HepG2 (cell line): Measurements from ENCODE around the gene FBH1. TPM values are rescaled to one million over a fixed set of nuclear protein-coding genes. Genes with fewer than 3 reads are reported as not detected.

Source experiments
- ATAC-seq: fragments of 200-7000 bp; cut with Tn5 transposase; 3 replicates; pipeline ENCODE4 v1.9.1; 2020; ENCODE audit warnings: mild to moderate bottlenecking, moderate library complexity
- BruUV-seq: library from RNA; stranded (reverse); fragments of 400-500 nt; replicated peaks from 2 replicates; lab custom pipeline; 2021; lab: Mats Ljungman, UMichigan
- CTCF ChIA-PET: fragments of 300-600 bp; formaldehyde crosslinking; extraction: SDS; loops from one replicate; lab custom pipeline; 2021; ENCODE audit warnings: low total read pairs, inconsistent platforms, low intra/inter-chr PET ratio; lab: Yijun Ruan, JAX
- POLR2A ChIA-PET: fragments of 350-600 bp; sonication (Branson Sonifier 250); formaldehyde crosslinking; loops from one replicate; lab custom pipeline; 2020; ENCODE audit warnings: antibody characterized with exemption, inconsistent platforms; lab: Yijun Ruan, JAX
- DNase-seq: peaks from one replicate; pipeline ENCODE4 v3.0.0-alpha.2; 2015; ENCODE audit warnings: low spot score
- FAIRE-seq: peaks from 3 replicates; lab custom pipeline; 2011; peaks lifted over from hg19 to GRCh38; lab: Jason Lieb, UNC
- H2AFZ ChIP-seq: one replicate; pipeline ENCODE4 v1.6.1; 2011; ENCODE audit warnings: low read length, inconsistent platforms
- H3K27ac ChIP-seq: fragments of 300-600 bp; 3 replicates; pipeline ENCODE4 v1.8.0; 2011; ENCODE audit warnings: mixed run types, mild to moderate bottlenecking, mixed read lengths, low read length, inconsistent platforms; ENCODE audit not compliant: insufficient read depth; ENCODE audit errors: extremely low read length
- H3K27me3 ChIP-seq, 2 experiments: fragments of 200-600 bp in 1 of 2; 2 replicates in 1 of 2; 3 replicates in 1 of 2; pipeline versions ENCODE4 v1.6.0 to v1.8.0; 2011; ENCODE audit warnings: low read length in 2 of 2, mild to moderate bottlenecking in 2 of 2, moderate library complexity in 2 of 2, inconsistent platforms in 1 of 2; ENCODE audit not compliant: insufficient read depth in 2 of 2, control insufficient read depth in 1 of 2
- H3K36me3 ChIP-seq, 2 experiments: fragments of 200-600 bp in 1 of 2; replicated peaks in 1 of 2; 2 replicates in 1 of 2; 3 replicates in 1 of 2; pipeline versions ENCODE4 v1.5.1 to v1.8.0; 2011; ENCODE audit warnings: low read length in 2 of 2, inconsistent platforms in 1 of 2; ENCODE audit not compliant: insufficient read depth in 2 of 2, control insufficient read depth in 1 of 2
- H3K4me1 ChIP-seq: 2 replicates; pipeline ENCODE4 v1.5.1; 2012; ENCODE audit warnings: low read length, inconsistent platforms; ENCODE audit not compliant: insufficient read depth
- H3K4me2 ChIP-seq: 2 replicates; pipeline ENCODE4 v1.6.0; 2011; ENCODE audit warnings: low read depth, low read length, inconsistent platforms
- H3K4me3 ChIP-seq, 3 experiments: fragments of 200-600 bp in 1 of 3; sonication (generic), shearing (Covaris generic) in 1 of 3; replicated peaks in 1 of 3; 2 replicates each; pipeline ENCODE4 v1.5.1; 2011 to 2016; ENCODE audit warnings: low read length in 3 of 3, inconsistent platforms in 2 of 3, low read depth in 2 of 3, mild to moderate bottlenecking in 2 of 3, control low read depth in 1 of 3, mixed read lengths in 1 of 3; ENCODE audit not compliant: insufficient read depth in 1 of 3
- H3K79me2 ChIP-seq: one replicate; pipeline ENCODE4 v1.6.1; 2011; ENCODE audit warnings: low read length, inconsistent platforms; ENCODE audit not compliant: insufficient read depth
- H3K9ac ChIP-seq: 2 replicates; pipeline ENCODE4 v1.6.0; 2011; ENCODE audit warnings: mild to moderate bottlenecking, low read depth, low read length, inconsistent platforms; ENCODE audit not compliant: insufficient read depth
- H3K9me3 ChIP-seq: 2 replicates; pipeline ENCODE4 v1.5.1; 2012; ENCODE audit warnings: mild to moderate bottlenecking, low read length
- H4K20me1 ChIP-seq: 2 replicates; pipeline ENCODE4 v1.6.0; 2011; ENCODE audit warnings: inconsistent platforms, mild to moderate bottlenecking, low read length, moderate library complexity; ENCODE audit not compliant: insufficient read depth
- FOXO1 ChIP-seq: sonication (generic); formaldehyde crosslinking; IDR thresholded peaks from 2 replicates; pipeline ENCODE4 v1.4.0; 2020; ENCODE audit warnings: missing genetic modification reagents
- HCFC1 ChIP-seq: fragments of 150-350 bp; IDR thresholded peaks from 2 replicates; pipeline ENCODE4 v1.6.1; 2014; ENCODE audit warnings: low read depth, low read length
- MYC ChIP-seq: sonication (generic); formaldehyde crosslinking; IDR thresholded peaks from 2 replicates; pipeline ENCODE4 v1.9.0; 2021; ENCODE audit warnings: missing genetic modification reagents, borderline replicate concordance
- NKX3-1 ChIP-seq: sonication (generic); formaldehyde crosslinking; IDR thresholded peaks from 2 replicates; pipeline ENCODE4 v1.5.0; 2020; ENCODE audit warnings: missing genetic modification reagents
- ZNF607 ChIP-seq: sonication (generic); formaldehyde crosslinking; IDR thresholded peaks from 2 replicates; pipeline ENCODE4 v1.5.1; 2020; ENCODE audit warnings: missing genetic modification reagents, mild to moderate bottlenecking, borderline replicate concordance
- ZNF614 ChIP-seq: IDR thresholded peaks from 2 replicates; pipeline ENCODE4 v1.6.1; 2018; ENCODE audit warnings: missing biosample characterization, missing genetic modification reagents, inconsistent platforms, borderline replicate concordance
- ZNF724P ChIP-seq: sonication (generic); formaldehyde crosslinking; IDR thresholded peaks from 2 replicates; pipeline ENCODE4 v1.8.0; 2022; ENCODE audit warnings: missing genetic modification reagents, borderline replicate concordance
- WGBS: methylation state at CpG from one replicate; pipeline ENCODE4 v1.1.6; 2017; ENCODE audit warnings: low lambda C conversion rate; 5-methylcytosine and 5-hydroxymethylcytosine counted together
- in situ Hi-C: cut with HindIII; loops from 2 replicates; pipeline ENCODE4 v1.10.0; 2017; ENCODE audit warnings: low pct_unique_long_range_greater_than_20kb; ENCODE audit not compliant: extremely low pct_ligation_motif_present
- intact Hi-C: fragments of 100-400 bp; cut with micrococcal nuclease; formaldehyde crosslinking; loops from one replicate; pipeline ENCODE4 v1.10.0; 2022; ENCODE audit not compliant: unreplicated experiment
- polyA plus RNA-seq, 8 experiments: library from polyadenylated mRNA; depleted of rRNA in 3 of 8; stranded (reverse) in 7 of 8; unstranded in 1 of 8; fragments of >200 nt; fragmentation: Illumina TruSeq in 4 of 8; extraction: Trizol in 4 of 8; gene quantifications; 2 replicates each; pipeline versions ENCODE4 v1.2.1 to v1.2.3, GENCODE V29; 2011 to 2016; ENCODE audit warnings: low read depth in 4 of 8, missing spikeins in 1 of 8, mixed read lengths in 1 of 8; ENCODE audit not compliant: insufficient read depth in 1 of 8
- total RNA-seq, 5 experiments: library from RNA; depleted of rRNA; stranded (reverse); fragments of >200 nt; fragmentation: Illumina TruSeq; extraction: Trizol; gene quantifications; 2 replicates each; pipeline ENCODE4 v1.2.3, GENCODE V29; 2016; ENCODE audit warnings: low read depth in 1 of 5
- TF ChIP-seq, protein P1 (sequence below): sonication (generic); formaldehyde crosslinking; IDR thresholded peaks from 2 replicates; pipeline ENCODE4 v1.4.0; 2020; ENCODE audit warnings: missing genetic modification reagents
- TF ChIP-seq, protein P2 (sequence below): sonication (generic); formaldehyde crosslinking; IDR thresholded peaks from one replicate; pipeline ENCODE4 v1.5.1; 2020; ENCODE audit warnings: mild to moderate bottlenecking, missing genetic modification reagents; ENCODE audit errors: not compliant biosample characterization
- TF ChIP-seq, protein P3 (sequence below): IDR thresholded peaks from 2 replicates; pipeline ENCODE4 v1.6.1; 2016; ENCODE audit warnings: mild to moderate bottlenecking, missing biosample characterization, missing genetic modification reagents
- TF ChIP-seq, protein P4 (sequence below): sonication (generic); formaldehyde crosslinking; conservative IDR thresholded peaks from 2 replicates; pipeline ENCODE4 v1.8.0; 2022; ENCODE audit warnings: missing genetic modification reagents

FBH1 gene
- total and polyA plus RNA-seq, 2 of the 13 experiments (the other 11 are each of a cell fraction or from before 2014, with no cell fraction given): 48.8 to 60.3 TPM

DNA sequence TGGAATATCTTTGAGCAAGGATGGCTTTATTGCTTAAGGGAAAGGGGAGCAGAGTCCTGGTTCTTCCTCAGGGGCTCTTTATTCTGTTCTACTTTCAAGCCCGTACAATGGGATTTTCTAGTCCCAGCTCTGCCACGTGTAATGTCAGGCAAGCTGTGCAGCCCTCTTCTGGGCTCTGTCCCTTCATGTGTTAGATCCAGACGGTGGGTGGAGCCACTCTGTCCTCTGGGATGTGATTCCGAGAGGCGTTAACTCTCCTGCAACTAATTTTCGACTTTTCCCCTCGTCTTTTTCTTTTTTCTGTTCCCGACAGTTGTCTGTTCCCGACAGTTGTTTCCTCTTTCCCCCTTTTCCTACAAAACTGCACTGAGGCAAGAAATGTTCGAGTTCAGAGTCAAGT, 34.8 kb downstream of the FBH1 start:
- no peak overlapping the region for H3K27ac ChIP-seq
- 96% methylated on average over 10 of the region's 10 CpGs for WGBS
- intact Hi-C loops (no loop called here), in situ Hi-C loops (no loop called here)
- peaks cover 50 to 90% of the 10 kb centered on the region in 2 experiments for H3K36me3 ChIP-seq
- no peak for DNase-seq
- no peak overlapping the region for H3K9ac ChIP-seq
- no peak overlapping the region for H3K4me2 ChIP-seq
- H3K9me3 ChIP-seq: no peaks in the 10 kb centered on the region
- ATAC-seq: no peak
- ChIA-PET POLR2A (no interaction called here), CTCF (no interaction called here)
- no peak for FAIRE-seq
- no peaks in the 10 kb centered on the region for H3K79me2 ChIP-seq
- H3K4me3 ChIP-seq: no peak overlapping the region
- H2AFZ ChIP-seq: no peak overlapping the region
- no peaks in the 10 kb centered on the region for H3K4me1 ChIP-seq
- no TSS peak for BruUV-seq
- no peaks in the 10 kb centered on the region for H3K27me3 ChIP-seq
- no peaks in the 10 kb centered on the region for H4K20me1 ChIP-seq
- TF ChIP-seq ZNF614 (no peak), MYC (CRISPR knock-in tag) (no peak), NKX3-1 (CRISPR knock-in tag) (no peak), HCFC1 (no peak), FOXO1 (no peak), ZNF724P (CRISPR knock-in tag) (no peak), ZNF607 (CRISPR knock-in tag) (no peak)
- TF ChIP-seq, protein P1, sequence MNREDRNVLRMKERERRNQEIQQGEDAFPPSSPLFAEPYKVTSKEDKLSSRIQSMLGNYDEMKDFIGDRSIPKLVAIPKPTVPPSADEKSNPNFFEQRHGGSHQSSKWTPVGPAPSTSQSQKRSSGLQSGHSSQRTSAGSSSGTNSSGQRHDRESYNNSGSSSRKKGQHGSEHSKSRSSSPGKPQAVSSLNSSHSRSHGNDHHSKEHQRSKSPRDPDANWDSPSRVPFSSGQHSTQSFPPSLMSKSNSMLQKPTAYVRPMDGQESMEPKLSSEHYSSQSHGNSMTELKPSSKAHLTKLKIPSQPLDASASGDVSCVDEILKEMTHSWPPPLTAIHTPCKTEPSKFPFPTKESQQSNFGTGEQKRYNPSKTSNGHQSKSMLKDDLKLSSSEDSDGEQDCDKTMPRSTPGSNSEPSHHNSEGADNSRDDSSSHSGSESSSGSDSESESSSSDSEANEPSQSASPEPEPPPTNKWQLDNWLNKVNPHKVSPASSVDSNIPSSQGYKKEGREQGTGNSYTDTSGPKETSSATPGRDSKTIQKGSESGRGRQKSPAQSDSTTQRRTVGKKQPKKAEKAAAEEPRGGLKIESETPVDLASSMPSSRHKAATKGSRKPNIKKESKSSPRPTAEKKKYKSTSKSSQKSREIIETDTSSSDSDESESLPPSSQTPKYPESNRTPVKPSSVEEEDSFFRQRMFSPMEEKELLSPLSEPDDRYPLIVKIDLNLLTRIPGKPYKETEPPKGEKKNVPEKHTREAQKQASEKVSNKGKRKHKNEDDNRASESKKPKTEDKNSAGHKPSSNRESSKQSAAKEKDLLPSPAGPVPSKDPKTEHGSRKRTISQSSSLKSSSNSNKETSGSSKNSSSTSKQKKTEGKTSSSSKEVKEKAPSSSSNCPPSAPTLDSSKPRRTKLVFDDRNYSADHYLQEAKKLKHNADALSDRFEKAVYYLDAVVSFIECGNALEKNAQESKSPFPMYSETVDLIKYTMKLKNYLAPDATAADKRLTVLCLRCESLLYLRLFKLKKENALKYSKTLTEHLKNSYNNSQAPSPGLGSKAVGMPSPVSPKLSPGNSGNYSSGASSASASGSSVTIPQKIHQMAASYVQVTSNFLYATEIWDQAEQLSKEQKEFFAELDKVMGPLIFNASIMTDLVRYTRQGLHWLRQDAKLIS (CRISPR knock-in tag): no peak
- TF ChIP-seq, protein P2, sequence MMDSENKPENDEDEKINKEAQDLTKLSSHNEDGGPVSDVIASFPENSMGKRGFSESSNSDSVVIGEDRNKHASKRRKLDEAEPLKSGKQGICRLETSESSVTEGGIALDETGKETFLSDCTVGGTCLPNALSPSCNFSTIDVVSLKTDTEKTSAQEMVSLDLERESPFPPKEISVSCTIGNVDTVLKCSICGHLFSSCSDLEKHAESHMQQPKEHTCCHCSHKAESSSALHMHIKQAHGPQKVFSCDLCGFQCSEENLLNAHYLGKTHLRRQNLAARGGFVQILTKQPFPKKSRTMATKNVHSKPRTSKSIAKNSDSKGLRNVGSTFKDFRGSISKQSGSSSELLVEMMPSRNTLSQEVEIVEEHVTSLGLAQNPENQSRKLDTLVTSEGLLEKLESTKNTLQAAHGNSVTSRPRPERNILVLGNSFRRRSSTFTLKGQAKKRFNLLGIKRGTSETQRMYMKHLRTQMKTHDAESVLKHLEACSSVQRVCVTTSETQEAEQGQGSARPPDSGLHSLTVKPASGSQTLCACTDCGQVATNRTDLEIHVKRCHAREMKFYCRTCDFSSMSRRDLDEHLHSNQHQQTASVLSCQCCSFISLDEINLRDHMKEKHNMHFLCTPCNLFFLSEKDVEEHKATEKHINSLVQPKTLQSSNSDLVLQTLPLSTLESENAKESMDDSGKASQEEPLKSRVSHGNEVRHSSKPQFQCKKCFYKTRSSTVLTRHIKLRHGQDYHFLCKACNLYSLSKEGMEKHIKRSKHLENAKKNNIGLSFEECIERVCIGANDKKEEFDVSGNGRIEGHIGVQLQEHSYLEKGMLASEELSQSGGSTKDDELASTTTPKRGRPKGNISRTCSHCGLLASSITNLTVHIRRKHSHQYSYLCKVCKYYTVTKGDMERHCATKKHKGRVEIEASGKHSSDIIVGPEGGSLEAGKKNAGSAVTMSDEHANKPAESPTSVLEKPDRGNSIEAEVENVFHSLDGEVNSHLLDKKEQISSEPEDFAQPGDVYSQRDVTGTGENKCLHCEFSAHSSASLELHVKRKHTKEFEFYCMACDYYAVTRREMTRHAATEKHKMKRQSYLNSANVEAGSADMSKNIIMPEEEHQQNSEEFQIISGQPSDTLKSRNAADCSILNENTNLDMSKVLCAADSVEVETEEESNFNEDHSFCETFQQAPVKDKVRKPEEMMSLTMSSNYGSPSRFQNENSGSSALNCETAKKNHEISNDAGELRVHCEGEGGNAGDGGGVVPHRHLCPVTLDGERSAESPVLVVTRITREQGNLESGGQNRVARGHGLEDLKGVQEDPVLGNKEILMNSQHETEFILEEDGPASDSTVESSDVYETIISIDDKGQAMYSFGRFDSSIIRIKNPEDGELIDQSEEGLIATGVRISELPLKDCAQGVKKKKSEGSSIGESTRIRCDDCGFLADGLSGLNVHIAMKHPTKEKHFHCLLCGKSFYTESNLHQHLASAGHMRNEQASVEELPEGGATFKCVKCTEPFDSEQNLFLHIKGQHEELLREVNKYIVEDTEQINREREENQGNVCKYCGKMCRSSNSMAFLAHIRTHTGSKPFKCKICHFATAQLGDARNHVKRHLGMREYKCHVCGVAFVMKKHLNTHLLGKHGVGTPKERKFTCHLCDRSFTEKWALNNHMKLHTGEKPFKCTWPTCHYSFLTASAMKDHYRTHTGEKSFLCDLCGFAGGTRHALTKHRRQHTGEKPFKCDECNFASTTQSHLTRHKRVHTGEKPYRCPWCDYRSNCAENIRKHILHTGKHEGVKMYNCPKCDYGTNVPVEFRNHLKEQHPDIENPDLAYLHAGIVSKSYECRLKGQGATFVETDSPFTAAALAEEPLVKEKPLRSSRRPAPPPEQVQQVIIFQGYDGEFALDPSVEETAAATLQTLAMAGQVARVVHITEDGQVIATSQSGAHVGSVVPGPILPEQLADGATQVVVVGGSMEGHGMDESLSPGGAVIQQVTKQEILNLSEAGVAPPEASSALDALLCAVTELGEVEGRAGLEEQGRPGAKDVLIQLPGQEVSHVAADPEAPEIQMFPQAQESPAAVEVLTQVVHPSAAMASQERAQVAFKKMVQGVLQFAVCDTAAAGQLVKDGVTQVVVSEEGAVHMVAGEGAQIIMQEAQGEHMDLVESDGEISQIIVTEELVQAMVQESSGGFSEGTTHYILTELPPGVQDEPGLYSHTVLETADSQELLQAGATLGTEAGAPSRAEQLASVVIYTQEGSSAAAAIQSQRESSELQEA (CRISPR knock-in tag): no peak
- TF ChIP-seq, protein P3, sequence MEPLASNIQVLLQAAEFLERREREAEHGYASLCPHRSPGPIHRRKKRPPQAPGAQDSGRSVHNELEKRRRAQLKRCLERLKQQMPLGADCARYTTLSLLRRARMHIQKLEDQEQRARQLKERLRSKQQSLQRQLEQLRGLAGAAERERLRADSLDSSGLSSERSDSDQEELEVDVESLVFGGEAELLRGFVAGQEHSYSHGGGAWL (CRISPR knock-in tag): no peak
- TF ChIP-seq, protein P4, sequence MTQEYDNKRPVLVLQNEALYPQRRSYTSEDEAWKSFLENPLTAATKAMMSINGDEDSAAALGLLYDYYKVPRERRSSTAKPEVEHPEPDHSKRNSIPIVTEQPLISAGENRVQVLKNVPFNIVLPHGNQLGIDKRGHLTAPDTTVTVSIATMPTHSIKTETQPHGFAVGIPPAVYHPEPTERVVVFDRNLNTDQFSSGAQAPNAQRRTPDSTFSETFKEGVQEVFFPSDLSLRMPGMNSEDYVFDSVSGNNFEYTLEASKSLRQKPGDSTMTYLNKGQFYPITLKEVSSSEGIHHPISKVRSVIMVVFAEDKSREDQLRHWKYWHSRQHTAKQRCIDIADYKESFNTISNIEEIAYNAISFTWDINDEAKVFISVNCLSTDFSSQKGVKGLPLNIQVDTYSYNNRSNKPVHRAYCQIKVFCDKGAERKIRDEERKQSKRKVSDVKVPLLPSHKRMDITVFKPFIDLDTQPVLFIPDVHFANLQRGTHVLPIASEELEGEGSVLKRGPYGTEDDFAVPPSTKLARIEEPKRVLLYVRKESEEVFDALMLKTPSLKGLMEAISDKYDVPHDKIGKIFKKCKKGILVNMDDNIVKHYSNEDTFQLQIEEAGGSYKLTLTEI: no peak
